IPS-11a (cell line): ENCODE data around the gene TGFBI.

ENCODE experiments used
- H3K4me3 ChIP-seq: one replicate; pipeline ENCODE4 v1.5.1; 2013; ENCODE audit warnings: low read depth, low read length, control low read depth

TGFBI gene

GRCh38 chr5:136062366-136063274 is 33.8 kb downstream of the TGFBI start:
- H3K4me3 ChIP-seq: no peak overlapping the region

- no peak overlapping the region for H3K4me3 ChIP-seq
These were observed 35.1 kb downstream of the TGFBI start for GRCh38 chr5:136063778-136064465.

GRCh38 chr5:136064510-136064909 is 35.7 kb downstream of the TGFBI start:
- no peak overlapping the region for H3K4me3 ChIP-seq

GRCh38 chr5:136065588-136065987 is 36.8 kb downstream of the TGFBI start:
- H3K4me3 ChIP-seq: no peak overlapping the region

- H3K4me3 ChIP-seq: no peak overlapping the region
These were observed 38.0 kb downstream of the TGFBI start for GRCh38 chr5:136066661-136067271.

DNA sequence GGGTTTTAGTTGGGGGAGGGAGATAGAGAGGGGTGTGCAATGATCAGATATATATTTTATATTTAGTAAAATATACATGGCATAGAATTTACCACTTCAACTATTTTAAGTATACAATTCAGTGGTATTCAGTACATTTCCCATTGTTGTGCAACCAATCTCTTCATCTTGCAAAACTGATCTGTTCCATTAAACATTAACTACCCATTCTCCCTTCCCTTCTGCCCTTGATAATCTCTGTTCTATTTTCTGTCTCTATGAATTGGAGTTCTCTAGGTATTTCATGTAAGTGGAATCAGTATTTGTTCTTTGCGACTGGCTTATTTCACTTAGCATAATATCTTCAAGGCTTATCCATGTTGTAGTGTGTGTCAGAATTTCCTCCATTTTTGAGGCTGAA is 38.6 kb downstream of the TGFBI start:
- H3K4me3 ChIP-seq: no peak overlapping the region

- no peak overlapping the region for H3K4me3 ChIP-seq
These were observed 41.9 kb downstream of the TGFBI start for GRCh38 chr5:136070486-136071285.

DNA sequence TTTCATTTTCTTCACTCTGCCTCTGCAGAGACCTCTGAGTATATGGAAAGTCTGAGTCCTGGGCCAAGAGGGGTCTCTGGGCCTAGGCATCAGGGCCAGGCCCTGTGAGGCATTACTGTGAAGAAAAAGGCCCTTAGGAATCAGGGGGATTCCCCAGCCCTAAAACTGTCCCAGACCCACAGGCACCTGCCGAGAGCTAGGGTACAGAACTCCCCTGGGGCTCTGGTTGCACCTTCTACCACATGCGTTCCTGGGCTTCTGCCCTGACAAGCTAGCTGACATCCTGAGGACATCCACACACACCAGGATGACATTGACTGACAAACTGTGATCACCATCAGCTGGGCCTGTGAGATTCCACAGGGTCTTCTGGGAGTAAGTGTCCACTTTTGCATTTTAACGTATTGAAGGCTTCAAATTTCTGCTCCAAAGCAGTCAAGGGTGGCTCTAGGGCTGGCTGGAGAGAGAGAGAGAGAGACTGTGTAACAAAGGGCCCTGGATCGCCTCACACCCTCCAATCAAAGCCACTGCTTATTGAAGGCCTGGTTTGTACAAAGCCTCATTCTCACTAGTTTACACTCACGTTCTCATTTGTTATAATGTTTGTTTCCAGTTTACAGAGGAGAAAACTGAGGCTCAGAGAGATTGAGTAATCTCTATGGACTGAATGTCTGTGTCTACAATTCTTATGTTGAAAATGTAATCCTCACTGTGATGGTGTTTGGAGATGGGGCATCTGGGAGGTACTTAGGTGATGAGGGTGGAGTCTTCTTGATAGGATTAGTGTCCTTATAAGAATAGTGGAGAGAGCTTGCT is 45.1 kb downstream of the TGFBI start:
- H3K4me3 ChIP-seq: no peak overlapping the region

DNA sequence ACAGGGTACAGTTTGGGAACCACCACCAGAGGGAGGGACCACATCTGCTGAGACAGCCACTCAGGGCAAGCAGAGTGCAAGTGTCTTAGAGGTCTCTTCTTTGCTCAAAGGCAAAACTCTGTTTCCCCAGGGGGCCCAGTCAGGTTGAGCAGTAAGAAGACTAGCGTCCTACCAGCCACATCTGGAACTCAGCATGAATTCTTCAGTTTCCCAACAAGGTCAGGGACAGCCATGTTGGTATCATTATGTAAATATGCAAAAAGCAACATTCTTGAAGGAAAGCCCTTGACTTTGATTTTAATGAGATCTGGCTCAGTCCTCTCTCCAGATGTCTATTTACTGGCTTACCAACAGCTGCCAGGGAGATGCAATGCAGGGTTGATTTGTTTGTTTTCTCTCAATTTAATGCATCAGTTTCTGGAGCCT is 46.7 kb downstream of the TGFBI start:
- no peak overlapping the region for H3K4me3 ChIP-seq

GRCh38 chr5:136076067-136076466 is 47.3 kb downstream of the TGFBI start:
- no peak overlapping the region for H3K4me3 ChIP-seq

GRCh38 chr5:136076881-136077445 is 48.2 kb downstream of the TGFBI start:
- no peak overlapping the region for H3K4me3 ChIP-seq

DNA sequence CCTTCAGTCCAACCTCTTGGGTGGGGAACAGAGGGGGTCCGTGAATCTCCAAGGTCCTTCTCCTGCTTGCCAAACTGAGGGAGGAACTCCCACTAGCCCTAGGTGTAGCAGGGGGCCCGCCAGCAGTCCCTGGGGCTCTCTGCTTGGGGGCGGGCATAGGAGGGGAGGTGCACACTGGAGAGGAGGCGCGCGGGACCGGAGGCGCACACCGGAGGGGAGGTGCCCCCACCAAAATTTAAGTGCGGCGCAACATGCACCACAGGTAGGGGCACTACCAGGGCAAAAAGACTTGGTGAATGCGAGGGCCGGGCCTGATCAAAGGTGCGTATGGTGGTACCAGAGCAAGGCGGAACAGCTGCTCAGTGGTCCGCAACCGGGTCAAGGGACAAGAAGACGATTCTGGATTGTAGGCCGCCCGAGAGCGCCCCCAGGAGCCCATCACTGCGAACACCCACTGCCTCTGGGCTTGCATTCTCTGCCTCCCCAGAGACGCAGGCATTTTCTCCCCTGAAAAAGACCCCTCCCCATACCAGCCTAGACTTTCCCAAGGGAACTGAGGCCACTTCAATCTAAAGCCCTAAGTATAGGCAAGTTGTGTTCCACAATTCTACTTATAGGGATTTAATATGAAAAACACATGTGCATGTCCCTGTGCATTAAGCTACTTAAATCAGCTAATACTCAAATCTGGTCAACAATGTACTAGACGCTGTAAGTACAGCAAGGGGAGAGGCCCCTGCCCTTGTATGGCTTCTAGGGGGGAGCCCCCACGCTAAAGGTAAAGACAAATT is 50.6 kb downstream of the TGFBI start:
- H3K4me3 ChIP-seq: peak overlapping the region; percentile 55

GRCh38 chr5:136080113-136080482 is 51.3 kb downstream of the TGFBI start:
- H3K4me3 ChIP-seq: peak overlapping the region; percentile 55

DNA sequence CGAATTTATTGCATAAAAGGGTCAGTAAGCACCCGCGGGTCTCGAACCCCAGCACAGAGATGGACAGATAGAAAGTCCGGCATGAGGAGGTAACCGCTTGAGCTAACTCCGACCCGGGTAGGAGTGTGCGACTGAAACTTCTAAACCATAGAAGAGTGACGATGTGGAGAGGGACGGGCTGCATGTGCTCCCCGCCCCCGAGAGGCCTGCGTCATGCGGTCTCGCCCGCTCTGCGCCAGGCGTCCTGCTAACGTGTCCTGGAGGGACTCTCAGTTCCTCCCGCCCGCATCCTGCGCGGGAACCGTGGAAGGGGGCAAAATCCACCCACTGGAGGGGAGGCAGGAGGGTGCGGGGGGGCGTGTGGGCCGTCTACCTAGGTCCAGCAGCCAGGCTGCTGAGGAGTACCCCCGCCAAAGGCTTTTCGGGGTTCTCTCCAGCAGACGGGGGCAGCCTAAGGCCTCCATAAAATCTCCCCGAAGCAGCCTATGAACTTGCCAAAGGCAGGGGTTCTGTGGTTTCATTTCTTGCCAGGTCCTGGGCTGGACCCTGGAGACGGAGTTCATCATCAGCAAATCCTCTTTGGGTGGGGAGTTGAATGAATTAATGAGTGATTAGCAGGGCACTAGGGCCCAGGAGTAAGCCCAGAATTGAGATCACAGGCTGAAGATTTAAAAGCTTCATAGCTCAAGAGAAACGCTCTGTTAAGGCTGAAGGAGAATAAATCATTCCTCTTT is 51.9 kb downstream of the TGFBI start:
- peak overlapping the region; percentile 55 for H3K4me3 ChIP-seq

DNA sequence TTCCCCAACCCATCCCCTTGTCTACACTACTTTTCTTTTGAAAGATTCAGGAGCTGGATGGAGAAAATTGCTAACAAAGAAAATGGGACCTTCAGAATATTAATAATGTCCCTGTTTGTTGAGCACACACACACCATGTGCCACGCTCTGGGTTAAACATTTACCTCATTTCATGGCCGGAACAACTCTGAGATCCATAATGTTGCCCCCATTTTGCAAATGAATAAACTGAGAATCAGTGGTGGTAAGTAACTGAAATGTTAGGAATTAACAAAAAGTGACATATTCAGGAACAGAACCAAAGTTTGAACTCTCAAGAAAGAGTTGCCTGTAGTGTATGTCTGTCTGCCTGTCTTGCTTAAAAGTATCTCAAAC is 52.4 kb downstream of the TGFBI start:
- H3K4me3 ChIP-seq: no peak overlapping the region

GRCh38 chr5:136082390-136083193 is 53.8 kb downstream of the TGFBI start:
- H3K4me3 ChIP-seq: no peak overlapping the region

- H3K4me3 ChIP-seq: no peak overlapping the region
These were observed 55.9 kb downstream of the TGFBI start for GRCh38 chr5:136084698-136085097.
